HCT116 (cell line): ENCODE measurements around the gene FGL2.

ENCODE experiments used
- CEBPB ChIP-seq: IDR thresholded peaks from 2 replicates; pipeline ENCODE4 v1.6.1; 2012; ENCODE audit warnings: low read depth
- CTCF ChIP-seq, 3 experiments: fragments of 200-600 bp in 1 of 3; sonication (generic) in 1 of 3; IDR thresholded peaks in 2 of 3; conservative IDR thresholded peaks in 1 of 3; 2 replicates each; pipeline ENCODE4 v1.5.1; 2012 to 2017; ENCODE audit warnings: low read depth in 2 of 3, low read length in 2 of 3, antibody characterized with exemption in 1 of 3, borderline replicate concordance in 1 of 3, control low read depth in 1 of 3, mild to moderate bottlenecking in 1 of 3, mixed read lengths in 1 of 3, mixed run types in 1 of 3, moderate library complexity in 1 of 3; ENCODE audit not compliant: insufficient read depth in 1 of 3
- EZH2 ChIP-seq: fragments of 200-600 bp; sonication (generic); IDR thresholded peaks from 2 replicates; pipeline ENCODE4 v1.6.1; 2017; ENCODE audit warnings: antibody characterized with exemption, mixed run types
- FOSL1 ChIP-seq: IDR thresholded peaks from 2 replicates; pipeline ENCODE4 v1.6.1; 2012; ENCODE audit warnings: low read depth
- POLR2A ChIP-seq: IDR thresholded peaks from 2 replicates; pipeline ENCODE4 v1.7.0; 2011; ENCODE audit warnings: borderline replicate concordance; ENCODE audit not compliant: insufficient read depth, insufficient read length; ENCODE audit errors: extremely low read depth
- SIN3A ChIP-seq: IDR thresholded peaks from 2 replicates; pipeline ENCODE4 v1.6.1; 2012; ENCODE audit warnings: low read depth
- SP1 ChIP-seq: IDR thresholded peaks from 2 replicates; pipeline ENCODE4 v1.6.1; 2012; ENCODE audit warnings: low read depth
- TCF7L2 ChIP-seq: IDR thresholded peaks from 2 replicates; pipeline ENCODE4 v1.7.0; 2011; ENCODE audit warnings: borderline replicate concordance, inconsistent platforms; ENCODE audit not compliant: insufficient read depth, insufficient read length; ENCODE audit errors: extremely low read depth
- ZFX ChIP-seq: fragments of 450-650 bp; IDR thresholded peaks from 2 replicates; pipeline ENCODE4 v1.6.1; 2017
- ZNF274 ChIP-seq: fragments of 200-500 bp; sonication (Bioruptor generic); IDR thresholded peaks from 2 replicates; pipeline ENCODE4 v1.6.1; 2014; ENCODE audit warnings: mild to moderate bottlenecking, low read depth, low read length, inconsistent platforms

GRCh38 chr7:77208416-77208815 is 8.8 kb upstream of the FGL2 start:
- TF ChIP-seq CTCF (IDR thresholded peaks at IDR 0.05 in 2 of 3, conservative IDR thresholded peaks at IDR 0.05 in 1 of 3; ENCODE audit: borderline replicate concordance in 1 of 3, insufficient read depth in 1 of 3, low read depth in 2 of 3, low read length in 2 of 3) (no peak), SIN3A (no peak), EZH2 (no peak), SP1 (no peak), ZFX (no peak), FOSL1 (no peak), TCF7L2 (no peak), POLR2A (no peak), CEBPB (no peak), ZNF274 (no peak)
